GM12878 (cell line): ENCODE measurements around the gene AREG. TPM values are rescaled to one million over a fixed set of nuclear protein-coding genes. Genes with fewer than 3 reads are reported as not detected.

Experiments used
- BHLHE40 ChIP-seq, 2 experiments: fragments of 450-650 bp in 1 of 2; IDR thresholded peaks; 2 replicates each; pipeline ENCODE4 v1.6.1; 2011 to 2017; ENCODE audit warnings: low read depth in 2 of 2, borderline replicate concordance in 1 of 2, improper control_type of control experiment in 1 of 2, low read length in 1 of 2, mild to moderate bottlenecking in 1 of 2
- BRCA1 ChIP-seq: IDR thresholded peaks from 2 replicates; pipeline ENCODE4 v1.6.1; 2011; ENCODE audit warnings: low read depth, low read length, improper control_type of control experiment
- EP300 ChIP-seq, 2 experiments: fragments of 150-350 bp in 1 of 2; IDR thresholded peaks; 2 replicates each; pipeline ENCODE4 v1.6.1; 2011 to 2012; ENCODE audit warnings: low read depth in 2 of 2, low read length in 2 of 2, borderline replicate concordance in 1 of 2, improper control_type of control experiment in 1 of 2, inconsistent platforms in 1 of 2; ENCODE audit not compliant: control insufficient read depth in 1 of 2
- GATAD2B ChIP-seq: fragments of 450-650 bp; conservative IDR thresholded peaks from 2 replicates; pipeline ENCODE4 v1.6.1; 2017; ENCODE audit warnings: low read depth, mild to moderate bottlenecking, moderate library complexity
- JUND ChIP-seq: IDR thresholded peaks from 2 replicates; pipeline ENCODE4 v1.6.1; 2012; ENCODE audit warnings: low read depth, mild to moderate bottlenecking, low read length, improper control_type of control experiment, moderate library complexity
- MEF2A ChIP-seq: IDR thresholded peaks from 2 replicates; pipeline ENCODE4 v1.6.1; 2011; ENCODE audit warnings: low read depth, mild to moderate bottlenecking, low read length, moderate library complexity; ENCODE audit not compliant: insufficient read depth
- MEF2B ChIP-seq: fragments of 450-650 bp; IDR thresholded peaks from 2 replicates; pipeline ENCODE4 v1.6.1; 2018; ENCODE audit warnings: mild to moderate bottlenecking, moderate library complexity; ENCODE audit not compliant: partially characterized antibody, poor library complexity, severe bottlenecking
- NRF1 ChIP-seq: conservative IDR thresholded peaks from 2 replicates; pipeline ENCODE4 v1.6.1; 2011; ENCODE audit warnings: mild to moderate bottlenecking, low read depth, low read length, improper control_type of control experiment
- POLR2AphosphoS2 ChIP-seq: IDR thresholded peaks from 2 replicates; pipeline ENCODE4 v1.6.1; 2011; ENCODE audit warnings: low read depth, mild to moderate bottlenecking, low read length, improper control_type of control experiment, moderate library complexity
- RCOR1 ChIP-seq: conservative IDR thresholded peaks from 2 replicates; pipeline ENCODE4 v1.6.1; 2012; ENCODE audit warnings: low read depth, low read length, improper control_type of control experiment
- YY1 ChIP-seq: IDR thresholded peaks from 2 replicates; pipeline ENCODE4 v1.6.1; 2011; ENCODE audit warnings: low read depth, mild to moderate bottlenecking, low read length
- ZNF217 ChIP-seq: fragments of 450-650 bp; IDR thresholded peaks from 2 replicates; pipeline ENCODE4 v1.6.1; 2017; ENCODE audit warnings: antibody characterized with exemption, mild to moderate bottlenecking
- polyA plus RNA-seq, 11 experiments: library from polyadenylated mRNA; depleted of rRNA in 4 of 11; unstranded in 6 of 11; stranded (reverse) in 5 of 11; fragments of >200 nt; fragmentation: Nextera tagmentation in 4 of 11; fragmentation: Illumina TruSeq in 1 of 11; extraction: Ambion mirVana in 4 of 11; extraction: Trizol in 1 of 11; gene quantifications; 1 replicate in 1 of 11; 2 replicates in 10 of 11; pipeline versions ENCODE4 v1.2.1 to v1.2.3, GENCODE V29; 2011 to 2016; ENCODE audit warnings: inconsistent platforms in 2 of 11, missing spikeins in 2 of 11, low read depth in 1 of 11
- total RNA-seq, 4 experiments: library from RNA; depleted of rRNA in 3 of 4; stranded (reverse); fragments of >200 nt in 3 of 4; fragmentation: Illumina TruSeq in 1 of 4; extraction: Trizol in 1 of 4; gene quantifications; 2 replicates each; pipeline versions ENCODE4 v1.2.1 to v1.2.3, GENCODE V29; 2013 to 2021
- TF ChIP-seq, protein P1 (sequence below): fragments of 450-650 bp; IDR thresholded peaks from 2 replicates; pipeline ENCODE4 v1.6.1; 2017; ENCODE audit warnings: mild to moderate bottlenecking, moderate library complexity
- TF ChIP-seq, protein P2 (sequence below): fragments of 450-650 bp; IDR thresholded peaks from 2 replicates; pipeline ENCODE4 v1.6.1; 2016; ENCODE audit warnings: mild to moderate bottlenecking
- TF ChIP-seq, protein P3 (sequence below): fragments of 450-650 bp; IDR thresholded peaks from 2 replicates; pipeline ENCODE4 v1.6.1; 2017; ENCODE audit warnings: low read depth, mild to moderate bottlenecking, moderate library complexity
- TF ChIP-seq, protein P4 (sequence below): fragments of 450-650 bp; IDR thresholded peaks from 2 replicates; pipeline ENCODE4 v1.6.1; 2018; ENCODE audit warnings: borderline replicate concordance, mild to moderate bottlenecking; ENCODE audit not compliant: partially characterized antibody

The AREG gene
- total and polyA plus RNA-seq, 10 of the 15 experiments (the other 5 are each of a cell fraction or from before 2014, with no cell fraction given) = 0.25 to 0.37 TPM; not detected in 8

DNA sequence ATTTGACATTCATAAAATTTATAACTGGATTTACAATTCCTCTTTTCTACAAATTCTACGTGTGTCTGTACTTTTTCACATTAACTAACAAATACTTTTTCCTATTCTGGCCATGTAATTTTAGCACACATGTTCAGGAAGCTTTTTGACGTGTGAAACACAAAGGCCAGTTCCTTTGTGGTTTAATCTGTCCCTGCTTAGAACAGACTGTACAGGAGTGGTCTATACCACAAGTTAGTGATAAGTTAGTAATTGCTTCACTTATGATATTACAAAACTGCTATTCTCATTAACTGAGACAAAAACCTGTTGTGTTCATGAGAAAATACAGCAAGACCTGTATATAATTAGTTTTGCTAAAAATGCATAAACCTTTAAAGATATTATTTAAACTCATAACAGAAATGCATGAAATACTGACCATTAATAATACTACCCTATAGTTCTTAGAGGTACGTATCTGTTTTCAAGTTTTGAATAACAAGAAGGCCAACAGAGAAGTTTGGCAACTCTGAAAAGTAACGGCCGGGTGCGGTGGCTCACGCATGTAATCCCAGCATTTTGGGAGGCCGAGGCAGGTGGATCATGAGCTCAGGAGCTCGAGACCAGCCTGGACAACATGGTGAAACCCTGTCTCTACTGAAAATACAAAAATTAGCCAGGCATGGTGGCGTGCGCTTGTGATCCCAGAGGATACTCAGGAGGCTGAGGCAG, 13.7 kb upstream of the AREG start (continued):
- TF ChIP-seq, protein P1, sequence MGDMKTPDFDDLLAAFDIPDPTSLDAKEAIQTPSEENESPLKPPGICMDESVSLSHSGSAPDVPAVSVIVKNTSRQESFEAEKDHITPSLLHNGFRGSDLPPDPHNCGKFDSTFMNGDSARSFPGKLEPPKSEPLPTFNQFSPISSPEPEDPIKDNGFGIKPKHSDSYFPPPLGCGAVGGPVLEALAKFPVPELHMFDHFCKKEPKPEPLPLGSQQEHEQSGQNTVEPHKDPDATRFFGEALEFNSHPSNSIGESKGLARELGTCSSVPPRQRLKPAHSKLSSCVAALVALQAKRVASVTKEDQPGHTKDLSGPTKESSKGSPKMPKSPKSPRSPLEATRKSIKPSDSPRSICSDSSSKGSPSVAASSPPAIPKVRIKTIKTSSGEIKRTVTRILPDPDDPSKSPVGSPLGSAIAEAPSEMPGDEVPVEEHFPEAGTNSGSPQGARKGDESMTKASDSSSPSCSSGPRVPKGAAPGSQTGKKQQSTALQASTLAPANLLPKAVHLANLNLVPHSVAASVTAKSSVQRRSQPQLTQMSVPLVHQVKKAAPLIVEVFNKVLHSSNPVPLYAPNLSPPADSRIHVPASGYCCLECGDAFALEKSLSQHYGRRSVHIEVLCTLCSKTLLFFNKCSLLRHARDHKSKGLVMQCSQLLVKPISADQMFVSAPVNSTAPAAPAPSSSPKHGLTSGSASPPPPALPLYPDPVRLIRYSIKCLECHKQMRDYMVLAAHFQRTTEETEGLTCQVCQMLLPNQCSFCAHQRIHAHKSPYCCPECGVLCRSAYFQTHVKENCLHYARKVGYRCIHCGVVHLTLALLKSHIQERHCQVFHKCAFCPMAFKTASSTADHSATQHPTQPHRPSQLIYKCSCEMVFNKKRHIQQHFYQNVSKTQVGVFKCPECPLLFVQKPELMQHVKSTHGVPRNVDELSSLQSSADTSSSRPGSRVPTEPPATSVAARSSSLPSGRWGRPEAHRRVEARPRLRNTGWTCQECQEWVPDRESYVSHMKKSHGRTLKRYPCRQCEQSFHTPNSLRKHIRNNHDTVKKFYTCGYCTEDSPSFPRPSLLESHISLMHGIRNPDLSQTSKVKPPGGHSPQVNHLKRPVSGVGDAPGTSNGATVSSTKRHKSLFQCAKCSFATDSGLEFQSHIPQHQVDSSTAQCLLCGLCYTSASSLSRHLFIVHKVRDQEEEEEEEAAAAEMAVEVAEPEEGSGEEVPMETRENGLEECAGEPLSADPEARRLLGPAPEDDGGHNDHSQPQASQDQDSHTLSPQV = peak; percentile 42; the same call in 1 of the 2 replicates
- TF ChIP-seq RCOR1 (no peak), ZNF217 (0 out of 2 replicates have a peak, but pooled peaks have one; percentile 27), BHLHE40 (IDR thresholded peaks at IDR 0.05; ENCODE audit: borderline replicate concordance in 1 of 2, low read depth in 2 of 2, low read length in 1 of 2) (peak in 1 of 2 experiments; percentile 14; a peak in 1 of 4 replicates), BRCA1 (no peak), GATAD2B (no peak), NRF1 (no peak), MEF2B (peak; percentile 58), YY1 (no peak), EP300 (IDR thresholded peaks at IDR 0.05; ENCODE audit: borderline replicate concordance in 1 of 2, control insufficient read depth in 1 of 2, low read depth in 2 of 2, low read length in 2 of 2) (peak; percentile 75 to 80; a peak in 2 of 4 replicates), JUND (no peak), POLR2AphosphoS2 (no peak), MEF2A (no peak)
- TF ChIP-seq, protein P2, sequence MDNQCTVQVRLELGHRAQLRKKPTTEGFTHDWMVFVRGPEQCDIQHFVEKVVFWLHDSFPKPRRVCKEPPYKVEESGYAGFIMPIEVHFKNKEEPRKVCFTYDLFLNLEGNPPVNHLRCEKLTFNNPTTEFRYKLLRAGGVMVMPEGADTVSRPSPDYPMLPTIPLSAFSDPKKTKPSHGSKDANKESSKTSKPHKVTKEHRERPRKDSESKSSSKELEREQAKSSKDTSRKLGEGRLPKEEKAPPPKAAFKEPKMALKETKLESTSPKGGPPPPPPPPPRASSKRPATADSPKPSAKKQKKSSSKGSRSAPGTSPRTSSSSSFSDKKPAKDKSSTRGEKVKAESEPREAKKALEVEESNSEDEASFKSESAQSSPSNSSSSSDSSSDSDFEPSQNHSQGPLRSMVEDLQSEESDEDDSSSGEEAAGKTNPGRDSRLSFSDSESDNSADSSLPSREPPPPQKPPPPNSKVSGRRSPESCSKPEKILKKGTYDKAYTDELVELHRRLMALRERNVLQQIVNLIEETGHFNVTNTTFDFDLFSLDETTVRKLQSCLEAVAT = no peak
- TF ChIP-seq, protein P3, sequence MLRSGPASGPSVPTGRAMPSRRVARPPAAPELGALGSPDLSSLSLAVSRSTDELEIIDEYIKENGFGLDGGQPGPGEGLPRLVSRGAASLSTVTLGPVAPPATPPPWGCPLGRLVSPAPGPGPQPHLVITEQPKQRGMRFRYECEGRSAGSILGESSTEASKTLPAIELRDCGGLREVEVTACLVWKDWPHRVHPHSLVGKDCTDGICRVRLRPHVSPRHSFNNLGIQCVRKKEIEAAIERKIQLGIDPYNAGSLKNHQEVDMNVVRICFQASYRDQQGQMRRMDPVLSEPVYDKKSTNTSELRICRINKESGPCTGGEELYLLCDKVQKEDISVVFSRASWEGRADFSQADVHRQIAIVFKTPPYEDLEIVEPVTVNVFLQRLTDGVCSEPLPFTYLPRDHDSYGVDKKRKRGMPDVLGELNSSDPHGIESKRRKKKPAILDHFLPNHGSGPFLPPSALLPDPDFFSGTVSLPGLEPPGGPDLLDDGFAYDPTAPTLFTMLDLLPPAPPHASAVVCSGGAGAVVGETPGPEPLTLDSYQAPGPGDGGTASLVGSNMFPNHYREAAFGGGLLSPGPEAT = 0 out of 2 replicates have a peak, but pooled peaks have one; percentile 20
- TF ChIP-seq, protein P4, sequence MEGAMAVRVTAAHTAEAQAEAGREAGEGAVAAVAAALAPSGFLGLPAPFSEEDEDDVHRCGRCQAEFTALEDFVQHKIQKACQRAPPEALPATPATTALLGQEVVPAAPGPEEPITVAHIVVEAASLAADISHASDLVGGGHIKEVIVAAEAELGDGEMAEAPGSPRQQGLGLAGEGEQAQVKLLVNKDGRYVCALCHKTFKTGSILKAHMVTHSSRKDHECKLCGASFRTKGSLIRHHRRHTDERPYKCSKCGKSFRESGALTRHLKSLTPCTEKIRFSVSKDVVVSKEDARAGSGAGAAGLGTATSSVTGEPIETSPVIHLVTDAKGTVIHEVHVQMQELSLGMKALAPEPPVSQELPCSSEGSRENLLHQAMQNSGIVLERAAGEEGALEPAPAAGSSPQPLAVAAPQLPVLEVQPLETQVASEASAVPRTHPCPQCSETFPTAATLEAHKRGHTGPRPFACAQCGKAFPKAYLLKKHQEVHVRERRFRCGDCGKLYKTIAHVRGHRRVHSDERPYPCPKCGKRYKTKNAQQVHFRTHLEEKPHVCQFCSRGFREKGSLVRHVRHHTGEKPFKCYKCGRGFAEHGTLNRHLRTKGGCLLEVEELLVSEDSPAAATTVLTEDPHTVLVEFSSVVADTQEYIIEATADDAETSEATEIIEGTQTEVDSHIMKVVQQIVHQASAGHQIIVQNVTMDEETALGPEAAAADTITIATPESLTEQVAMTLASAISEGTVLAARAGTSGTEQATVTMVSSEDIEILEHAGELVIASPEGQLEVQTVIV = no peak
